PC-9 (cell line): ENCODE data around the gene COG1.

Source experiments
- CTCF ChIP-seq: fragments of 200-600 bp; sonication (generic); conservative IDR thresholded peaks from 2 replicates; pipeline ENCODE4 v1.6.1; 2017; ENCODE audit warnings: mixed run types, antibody characterized with exemption, mild to moderate bottlenecking, moderate library complexity
- EZH2 ChIP-seq: fragments of 200-600 bp; sonication (generic); IDR thresholded peaks from 2 replicates; pipeline ENCODE4 v1.8.0; 2017; ENCODE audit warnings: antibody characterized with exemption, low read depth

GRCh38 chr17:73172252-73172651, 20.6 kb upstream of the COG1 start:
- TF ChIP-seq CTCF (no peak), EZH2 (no peak)
